ENCODE data around the gene EBF3. TPM values are rescaled to one million over a fixed set of nuclear protein-coding genes. Genes with fewer than 3 reads are reported as not detected.

Gene EBF3
- total and polyA plus RNA-seq, 9 of the 15 experiments (the other 6 are each of a cell fraction or from before 2014, with no cell fraction given) = not detected

GRCh38 chr10:129972966-129973673 is 9.0 kb upstream of the EBF3 start (continued):
- TF ChIP-seq, protein P1, sequence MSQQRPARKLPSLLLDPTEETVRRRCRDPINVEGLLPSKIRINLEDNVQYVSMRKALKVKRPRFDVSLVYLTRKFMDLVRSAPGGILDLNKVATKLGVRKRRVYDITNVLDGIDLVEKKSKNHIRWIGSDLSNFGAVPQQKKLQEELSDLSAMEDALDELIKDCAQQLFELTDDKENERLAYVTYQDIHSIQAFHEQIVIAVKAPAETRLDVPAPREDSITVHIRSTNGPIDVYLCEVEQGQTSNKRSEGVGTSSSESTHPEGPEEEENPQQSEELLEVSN (IDR thresholded peaks at IDR 0.05; ENCODE audit: borderline replicate concordance in 1 of 2, extremely low read depth in 1 of 2, insufficient read depth in 1 of 2, insufficient read length in 1 of 2, low read depth in 1 of 2, low read length in 1 of 2, poor library complexity in 1 of 2, severe bottlenecking in 1 of 2) = no peak
- no peak for TF ChIP-seq CHD1 (IDR thresholded peaks at IDR 0.05; ENCODE audit: low read length)
- no peak for TF ChIP-seq SAFB (IDR thresholded peaks at IDR 0.05; ENCODE audit: borderline replicate concordance, low read depth, low read length)
- no peak for TF ChIP-seq SMARCA5 (IDR thresholded peaks at IDR 0.05)
- no peak for TF ChIP-seq RFX1 (IDR thresholded peaks at IDR 0.05)
- TF ChIP-seq, protein P2, sequence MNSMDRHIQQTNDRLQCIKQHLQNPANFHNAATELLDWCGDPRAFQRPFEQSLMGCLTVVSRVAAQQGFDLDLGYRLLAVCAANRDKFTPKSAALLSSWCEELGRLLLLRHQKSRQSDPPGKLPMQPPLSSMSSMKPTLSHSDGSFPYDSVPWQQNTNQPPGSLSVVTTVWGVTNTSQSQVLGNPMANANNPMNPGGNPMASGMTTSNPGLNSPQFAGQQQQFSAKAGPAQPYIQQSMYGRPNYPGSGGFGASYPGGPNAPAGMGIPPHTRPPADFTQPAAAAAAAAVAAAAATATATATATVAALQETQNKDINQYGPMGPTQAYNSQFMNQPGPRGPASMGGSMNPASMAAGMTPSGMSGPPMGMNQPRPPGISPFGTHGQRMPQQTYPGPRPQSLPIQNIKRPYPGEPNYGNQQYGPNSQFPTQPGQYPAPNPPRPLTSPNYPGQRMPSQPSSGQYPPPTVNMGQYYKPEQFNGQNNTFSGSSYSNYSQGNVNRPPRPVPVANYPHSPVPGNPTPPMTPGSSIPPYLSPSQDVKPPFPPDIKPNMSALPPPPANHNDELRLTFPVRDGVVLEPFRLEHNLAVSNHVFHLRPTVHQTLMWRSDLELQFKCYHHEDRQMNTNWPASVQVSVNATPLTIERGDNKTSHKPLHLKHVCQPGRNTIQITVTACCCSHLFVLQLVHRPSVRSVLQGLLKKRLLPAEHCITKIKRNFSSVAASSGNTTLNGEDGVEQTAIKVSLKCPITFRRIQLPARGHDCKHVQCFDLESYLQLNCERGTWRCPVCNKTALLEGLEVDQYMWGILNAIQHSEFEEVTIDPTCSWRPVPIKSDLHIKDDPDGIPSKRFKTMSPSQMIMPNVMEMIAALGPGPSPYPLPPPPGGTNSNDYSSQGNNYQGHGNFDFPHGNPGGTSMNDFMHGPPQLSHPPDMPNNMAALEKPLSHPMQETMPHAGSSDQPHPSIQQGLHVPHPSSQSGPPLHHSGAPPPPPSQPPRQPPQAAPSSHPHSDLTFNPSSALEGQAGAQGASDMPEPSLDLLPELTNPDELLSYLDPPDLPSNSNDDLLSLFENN (IDR thresholded peaks at IDR 0.05; ENCODE audit: low read depth in 2 of 2, low read length in 2 of 2) = no peak
- TF ChIP-seq STAT5B (CRISPR knock-in tag; IDR thresholded peaks at IDR 0.05) = no peak
- TF ChIP-seq SNAPC5 (CRISPR knock-in tag; IDR thresholded peaks at IDR 0.05) = no peak
- TF ChIP-seq ZNF24 (IDR thresholded peaks at IDR 0.05) = no peak
- no peak for TF ChIP-seq POLR2G (IDR thresholded peaks at IDR 0.05; ENCODE audit: low read depth, low read length)
- no peak for TF ChIP-seq RBM39 (optimal IDR thresholded peaks at IDR 0.05; ENCODE audit: low read depth, low read length)
- TF ChIP-seq ERF (CRISPR knock-in tag; IDR thresholded peaks at IDR 0.05) = no peak
